ENCODE data around the gene COL4A2.

DNA sequence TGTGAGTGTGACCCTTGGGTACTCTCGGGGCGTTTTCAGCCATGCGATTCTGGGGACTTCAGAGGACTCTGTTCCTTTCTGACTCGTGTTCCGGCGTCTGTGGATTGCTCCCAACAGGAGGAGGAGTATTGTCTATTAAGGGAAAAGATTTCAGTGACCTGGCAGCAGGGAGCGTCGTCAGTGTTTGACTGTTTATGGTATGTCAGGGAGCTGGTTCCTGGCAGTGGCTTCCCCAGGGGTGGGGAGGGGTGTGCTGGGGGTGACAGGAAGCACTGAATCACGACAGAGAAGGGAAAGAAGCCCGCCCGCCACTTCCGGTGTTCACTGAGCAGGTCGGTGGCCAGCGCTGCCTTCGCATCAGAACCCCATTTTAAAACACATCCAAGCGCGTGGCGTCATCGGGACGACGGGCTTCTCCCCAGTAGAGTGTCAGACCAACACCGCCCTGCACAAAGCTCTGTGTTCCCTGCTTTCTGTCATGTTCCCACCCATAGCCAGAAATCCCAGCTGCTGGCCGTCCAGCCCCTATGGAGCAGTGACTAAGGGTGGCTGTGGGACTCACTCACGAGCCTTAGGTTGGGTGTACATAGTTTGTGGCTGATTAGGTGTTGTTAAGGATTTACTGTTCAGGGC, 33.8 kb downstream of the COL4A2 start:
- no peak for TF ChIP-seq CTCF (IDR thresholded peaks at IDR 0.05)
- peak; percentile 86 to 94 for TF ChIP-seq POLR2AphosphoS5 (IDR thresholded peaks at IDR 0.05)
